ENCODE data around the gene IL27RA.

IL27RA gene

GRCh38 chr19:14089412-14089661 lies 57.8 kb downstream of the IL27RA start:
- DNase-seq (ENCODE audit: low read depth), result no peak

DNA sequence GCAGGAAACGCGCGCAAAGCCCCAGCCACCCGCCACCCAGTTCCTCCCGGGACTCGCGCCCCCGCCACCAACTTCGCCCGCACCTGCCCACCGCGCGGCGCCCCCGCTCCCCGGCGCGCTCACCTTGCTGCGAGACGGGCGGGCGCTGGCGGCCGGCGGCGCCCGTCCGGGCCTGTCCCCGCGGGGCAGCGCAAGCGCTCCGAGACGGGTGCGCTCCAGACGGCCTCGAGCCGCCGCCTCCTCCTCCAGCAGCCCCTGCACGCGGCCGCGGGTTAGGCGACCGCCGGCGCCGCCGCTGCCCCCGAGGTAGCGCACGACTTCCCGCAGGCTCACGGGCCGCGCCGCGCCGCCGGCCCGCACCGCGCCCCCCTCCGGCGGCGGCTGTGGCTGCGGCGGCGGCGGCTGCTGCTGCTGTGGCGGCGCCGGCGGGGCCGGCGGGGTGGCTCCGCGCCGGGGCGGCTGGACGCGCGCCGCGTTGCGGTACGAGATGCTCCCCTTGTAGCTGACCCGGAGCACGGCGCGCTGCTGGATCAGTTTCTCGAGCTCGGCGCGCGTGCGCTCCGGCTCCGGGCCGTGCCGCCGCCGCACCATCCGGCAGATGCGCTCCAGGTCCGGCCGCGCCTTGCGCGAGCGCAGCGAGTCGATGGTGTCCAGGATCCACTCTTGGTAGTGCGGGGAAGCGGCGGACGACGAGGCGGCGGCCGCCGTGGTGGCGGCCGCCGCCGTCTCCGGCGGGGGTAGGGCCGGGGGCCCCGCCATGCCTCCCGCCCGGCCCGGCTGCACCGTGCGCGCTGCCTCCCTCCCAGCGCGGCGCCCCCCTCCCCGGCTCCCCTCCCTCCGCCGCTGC lies 58.3 kb downstream of the IL27RA start:
- DNase-seq (ENCODE audit: low read depth), result peak; percentile 65

DNA sequence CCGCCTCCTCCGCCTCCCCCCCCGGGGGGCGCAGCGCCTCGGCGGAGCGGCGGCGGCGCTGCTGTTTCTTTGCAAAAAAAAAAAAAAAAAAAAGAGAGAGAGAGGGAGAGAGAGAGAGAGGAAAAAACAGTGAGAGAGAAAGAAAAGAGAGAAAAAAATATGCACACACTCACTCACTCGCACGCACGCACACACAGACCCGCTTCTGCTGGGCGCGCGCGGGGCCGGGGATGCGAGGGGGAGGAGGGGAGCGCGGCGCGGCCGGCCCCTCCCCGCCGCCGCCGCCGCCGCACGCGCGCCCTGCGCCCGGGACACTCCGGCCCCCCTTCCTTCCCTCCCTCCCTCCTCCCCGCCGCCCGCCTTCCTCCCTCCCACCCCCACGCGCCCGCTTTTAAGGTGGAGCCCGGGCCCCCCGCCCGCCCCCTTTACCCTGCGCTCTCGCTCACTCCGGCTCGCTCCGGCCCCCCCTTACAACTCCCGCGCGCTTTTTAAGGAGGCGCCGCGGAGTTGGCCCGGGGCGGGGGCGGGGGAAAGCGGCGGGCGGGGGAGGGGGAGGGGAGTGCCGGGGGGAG lies 59.0 kb downstream of the IL27RA start, which contains the start of gene SAMD1:
Gene SAMD1 (minus strand): TSS at position 243 of the 572 bp plus-strand sequence.
- DNase-seq (ENCODE audit: low read depth), result peak; percentile 87

DNA sequence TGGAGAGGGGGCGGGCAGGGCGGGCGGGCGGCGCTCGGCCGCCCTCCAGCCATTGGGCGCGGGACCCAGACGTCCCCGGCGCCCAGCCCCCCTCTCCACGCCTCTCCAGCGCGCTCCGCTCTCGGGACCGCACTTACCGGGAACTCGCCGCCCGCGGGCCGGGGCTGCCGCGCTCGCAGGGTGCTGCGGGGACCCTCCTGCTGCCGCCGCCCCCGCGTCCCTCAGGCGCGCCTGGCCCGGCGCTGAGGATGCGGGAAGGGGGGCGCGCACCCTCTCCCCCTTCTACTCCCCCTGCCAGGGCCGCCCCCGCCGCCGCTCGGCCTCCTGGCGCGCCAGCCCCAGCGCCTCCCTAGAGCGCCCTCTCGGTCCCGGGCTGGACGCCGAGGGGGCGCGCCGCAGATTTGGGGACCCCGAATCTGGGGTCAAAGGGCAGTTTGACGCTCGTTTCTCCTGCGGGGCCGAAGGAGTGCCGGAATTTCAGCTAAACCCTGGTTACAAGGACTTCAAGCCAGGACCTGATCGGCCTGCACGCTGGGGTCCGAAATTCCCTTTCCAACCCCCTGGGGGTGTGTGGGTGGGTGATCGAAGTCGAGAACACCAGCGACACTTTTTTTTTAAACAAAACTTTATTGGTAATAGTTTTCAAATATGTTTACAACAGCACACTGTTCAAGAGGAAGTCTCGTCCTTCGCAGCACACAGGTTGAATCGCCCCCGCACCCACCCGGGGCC lies 59.7 kb downstream of the IL27RA start:
- peak; percentile 51 for DNase-seq (ENCODE audit: low read depth)

DNA sequence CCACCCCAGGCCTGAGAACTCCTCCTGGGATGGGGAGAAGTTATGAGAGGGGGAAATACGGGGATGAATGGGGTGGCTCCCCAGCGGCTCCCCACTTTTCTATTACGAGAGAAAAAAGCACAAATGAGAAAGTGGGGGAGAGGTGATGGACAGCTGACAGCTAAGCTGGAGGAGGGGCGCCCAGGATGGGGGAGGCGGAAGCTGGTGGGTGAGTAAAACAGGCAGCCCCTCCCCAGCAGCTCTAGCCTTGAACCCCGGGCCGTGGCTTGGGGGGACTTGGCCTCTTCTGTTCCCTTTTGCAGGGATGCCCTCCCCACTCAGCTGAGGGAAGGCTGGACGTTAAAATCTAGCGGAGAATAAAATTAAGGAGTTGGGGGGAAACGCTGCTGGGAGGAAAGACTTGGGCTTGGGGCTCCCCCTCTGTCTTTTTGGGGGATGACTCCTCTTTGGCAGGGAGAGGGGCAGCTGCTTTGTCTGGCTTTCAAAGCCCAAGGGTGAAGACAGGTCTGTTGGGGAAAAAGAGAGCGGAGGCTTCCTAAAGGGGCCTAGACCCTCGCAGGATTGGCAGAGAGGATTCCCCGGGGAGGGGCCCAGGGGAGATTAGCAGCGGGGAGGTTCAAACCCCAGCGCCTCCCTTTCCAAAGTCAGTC lies 60.4 kb downstream of the IL27RA start:
- DNase-seq (ENCODE audit: low read depth), result no peak

DNA sequence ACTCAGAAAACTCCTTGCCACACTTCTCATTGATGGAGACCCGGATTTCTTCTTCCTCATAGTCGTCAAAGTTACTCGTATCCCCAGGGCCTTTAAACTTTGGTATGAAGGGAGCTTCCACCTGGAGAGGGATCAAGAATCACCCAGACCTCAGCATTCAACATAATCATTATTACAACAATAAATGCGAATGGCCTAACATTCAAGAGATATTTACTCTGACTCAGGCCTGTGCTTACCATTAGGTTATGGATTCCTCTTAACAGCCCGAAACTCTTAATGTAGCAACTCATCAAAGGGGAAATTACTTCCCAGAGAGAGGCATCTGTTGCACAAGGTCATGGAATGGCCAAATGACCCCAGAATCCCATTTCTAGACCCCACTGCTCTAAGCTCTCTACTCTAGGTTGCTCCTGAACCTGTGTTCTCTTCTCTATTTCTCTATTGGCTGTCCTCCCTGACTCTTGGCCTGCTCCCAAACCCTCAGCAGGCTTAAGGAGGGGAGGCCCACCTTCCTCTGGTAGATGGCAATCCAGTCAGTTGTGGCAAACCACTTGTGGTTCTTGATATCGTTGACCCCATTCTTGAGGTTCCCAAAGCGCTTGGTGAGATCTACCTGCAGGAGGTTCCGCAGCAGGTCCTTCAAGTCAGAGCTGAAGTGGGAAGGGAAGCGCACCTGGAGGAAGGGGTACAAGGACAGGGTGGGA lies 61.7 kb downstream of the IL27RA start:
- no peak for DNase-seq (ENCODE audit: low read depth)

DNA sequence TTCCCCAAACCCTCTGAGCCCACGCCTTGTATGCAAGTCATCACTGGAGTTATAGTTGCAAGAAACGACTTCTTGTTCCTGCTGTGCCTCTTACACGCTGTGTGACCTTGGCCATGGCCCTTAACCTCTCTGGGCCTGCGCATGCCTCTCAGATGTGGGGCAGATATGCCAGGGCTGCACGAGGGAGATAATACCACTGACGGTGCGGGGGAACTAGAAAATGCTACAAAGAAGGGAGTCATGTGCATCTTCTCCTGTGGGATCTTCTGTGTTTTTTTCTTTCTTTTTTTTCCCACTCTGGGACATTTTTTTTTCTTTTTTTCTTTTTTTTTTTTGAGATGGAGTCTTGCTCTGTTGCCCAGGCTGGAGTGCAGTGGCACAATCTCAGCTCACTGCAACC lies 63.3 kb downstream of the IL27RA start:
- DNase-seq (ENCODE audit: low read depth), result no peak

GRCh38 chr19:14096272-14096992 lies 64.9 kb downstream of the IL27RA start:
- DNase-seq (ENCODE audit: low read depth), result no peak

DNA sequence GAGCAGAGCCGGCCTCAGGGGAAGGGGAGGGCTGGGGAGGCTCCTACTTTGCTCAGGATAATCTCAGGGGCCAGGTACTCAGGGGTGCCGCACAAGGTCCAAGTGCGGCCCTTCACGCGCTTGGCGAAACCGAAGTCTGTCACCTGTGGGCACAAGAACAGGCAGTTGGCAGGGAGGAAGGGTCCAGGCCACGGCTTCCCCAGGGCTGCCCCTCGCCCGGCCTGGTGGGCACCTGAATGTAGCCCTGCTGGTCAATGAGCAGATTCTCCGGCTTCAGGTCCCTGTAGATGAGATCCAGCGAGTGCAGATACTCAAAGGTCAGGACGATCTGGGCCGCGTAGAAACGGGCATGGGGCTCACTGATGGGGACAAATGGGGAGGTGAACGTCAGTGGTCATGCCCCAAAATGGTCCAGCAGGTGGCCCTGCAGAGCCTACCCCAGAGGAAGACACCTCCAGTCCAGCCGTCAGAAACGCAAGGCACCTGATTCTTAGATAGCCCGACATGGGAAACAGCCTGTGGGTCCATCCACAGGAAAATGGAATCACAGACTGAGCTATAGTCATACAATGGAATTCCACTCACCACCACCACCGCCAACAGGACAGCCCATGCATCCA lies 66.1 kb downstream of the IL27RA start:
- no peak for DNase-seq (ENCODE audit: low read depth)

DNA sequence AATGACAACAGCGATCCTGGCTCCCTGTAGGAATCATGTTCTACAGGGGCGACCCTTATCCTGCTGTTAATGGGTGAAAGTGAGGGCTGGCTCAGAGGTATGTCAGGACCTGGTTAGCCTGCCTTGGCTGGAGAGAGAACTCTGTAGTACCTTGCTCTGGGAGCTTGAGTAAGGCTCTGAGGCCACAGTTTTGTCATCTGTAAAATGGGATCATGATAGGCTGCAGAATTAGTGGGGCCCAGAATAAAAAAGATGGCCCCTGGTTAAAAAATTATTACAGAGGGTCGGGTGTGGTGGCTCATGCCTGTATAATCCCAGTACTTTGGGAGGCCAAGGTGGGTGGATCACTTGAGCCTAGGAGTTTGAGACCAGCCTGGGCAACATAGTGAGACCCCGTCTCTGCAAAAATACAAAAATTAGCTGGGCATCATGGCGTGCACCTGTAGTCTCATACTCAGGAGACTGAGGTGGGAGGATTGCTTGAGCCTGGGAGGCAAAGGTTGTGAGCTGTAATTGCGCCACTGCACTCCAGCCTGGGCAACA lies 69.5 kb downstream of the IL27RA start:
- DNase-seq (ENCODE audit: low read depth), result no peak

DNA sequence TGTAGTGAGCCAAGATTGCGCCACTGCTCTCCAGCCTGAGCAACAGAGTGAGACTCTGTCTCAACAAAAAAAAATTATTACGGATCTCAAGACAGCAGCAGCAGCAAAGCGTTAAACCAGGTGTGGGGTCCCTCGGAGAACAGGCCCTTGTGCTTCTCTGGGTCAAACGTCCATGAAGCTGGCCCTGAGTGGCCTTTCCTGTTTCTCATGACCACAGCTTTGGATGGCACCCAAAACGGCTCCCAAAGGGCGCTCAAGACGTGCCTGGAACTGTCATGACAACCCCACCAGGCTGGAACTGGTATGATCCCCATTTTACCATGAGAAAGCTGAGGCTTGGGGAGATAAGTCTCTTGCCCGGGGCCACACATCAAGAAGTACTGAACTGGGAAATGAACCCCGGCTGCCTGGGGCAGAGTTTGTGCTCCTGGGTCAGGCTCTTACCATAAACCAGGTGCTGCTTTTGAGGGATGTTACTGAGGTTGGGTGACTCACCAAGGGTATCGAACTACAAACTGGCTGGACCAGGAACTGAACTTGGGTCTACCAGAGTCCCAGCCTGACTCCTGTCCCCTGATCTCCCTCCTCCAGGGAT lies 70.6 kb downstream of the IL27RA start:
- DNase-seq (ENCODE audit: low read depth), result no peak

- no peak for DNase-seq (ENCODE audit: low read depth)
Observed at GRCh38 chr19:14102756-14103155, 71.2 kb downstream of the IL27RA start.
